Measurements from ENCODE around the gene S1PR4. TPM values are rescaled to one million over a fixed set of nuclear protein-coding genes. Genes with fewer than 3 reads are reported as not detected.

S1PR4 gene
- total and polyA plus RNA-seq, 9 donors: 0.20 to 1.1 (median 0.50) TPM; not detected in 2

DNA sequence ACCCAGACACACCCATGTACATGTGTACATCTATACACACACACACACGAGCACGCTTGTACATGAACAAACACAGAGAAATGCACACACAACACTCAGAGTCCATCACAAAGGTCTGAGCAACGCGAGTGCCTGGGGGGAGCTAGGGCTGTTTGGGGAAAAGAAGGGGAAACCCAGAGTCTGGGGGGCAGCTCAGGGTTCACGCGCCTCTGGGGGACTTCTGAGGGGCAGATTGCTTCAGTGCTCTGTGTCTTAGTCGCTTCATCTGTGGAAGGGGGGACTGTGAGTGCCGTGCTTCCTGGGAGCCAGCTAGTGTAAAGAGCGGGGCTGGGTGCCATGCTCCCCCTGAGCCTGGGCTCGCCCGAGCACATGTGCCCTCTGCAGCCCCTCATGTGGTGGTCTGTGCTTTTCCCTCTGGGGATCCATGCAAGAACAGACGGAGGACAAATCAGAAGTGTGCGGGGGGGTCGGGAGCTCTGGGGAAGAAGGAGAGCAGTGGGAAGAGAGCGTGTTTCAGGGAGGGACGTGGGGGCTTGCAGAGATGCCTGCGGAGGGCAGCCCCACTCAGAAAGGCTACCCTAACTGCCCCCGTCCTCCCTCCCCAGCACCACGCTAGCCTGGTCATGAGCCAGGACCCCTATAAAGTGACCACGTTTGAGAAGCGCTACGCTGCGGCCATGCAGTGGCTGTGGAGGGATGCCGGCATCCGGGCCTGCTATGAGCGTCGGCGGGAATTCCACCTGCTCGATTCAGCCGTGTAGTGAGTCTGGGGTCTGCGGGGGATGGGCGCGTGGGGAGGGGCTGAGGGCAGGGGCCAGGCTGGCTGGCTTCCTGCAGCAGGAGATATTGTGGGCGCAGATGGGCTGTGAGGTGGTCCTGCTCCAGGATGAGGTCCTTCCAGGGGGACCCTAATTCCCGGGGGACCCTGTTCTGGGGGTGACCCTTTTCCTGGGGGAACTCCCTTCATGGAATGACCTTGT lies 28.8 kb upstream of the S1PR4 start:
- WGBS, 3 donors: 34 to 45% (median 38%) methylated on average over 34 to 35 of the region's 35 CpGs

GRCh38 chr19:3150739-3151329 lies 27.7 kb upstream of the S1PR4 start:
- H3K4me3 ChIP-seq: no peak overlapping the region
- no peaks in the 10 kb centered on the region for H3K36me3 ChIP-seq
- H3K27me3 ChIP-seq: no peaks in the 10 kb centered on the region
- DNase-seq: no peak
- intact Hi-C loops (cut with DNase I): loop anchor here in 1 of 4 donors (10.0 kb wide), 1 partner anchor 196 kb away; no protein-coding TSS in a partner anchor
- TF ChIP-seq POLR2A (IDR thresholded peaks at IDR 0.05) (no peak), CTCF (IDR thresholded peaks at IDR 0.05) (no peak), EP300 (IDR thresholded peaks at IDR 0.05) (no peak)
- H3K27ac ChIP-seq: no peak overlapping the region
- WGBS, 3 donors: 79 to 92% (median 86%) methylated on average over 5 of the region's 5 CpGs
- H3K9me3 ChIP-seq: no peaks in the 10 kb centered on the region
- no peaks in the 10 kb centered on the region for H3K4me1 ChIP-seq (ENCODE audit: insufficient read depth)

More for the DNA sequence above, 28.8 kb upstream of the S1PR4 start:
- TF ChIP-seq CTCF (IDR thresholded peaks at IDR 0.05) (no peak), EP300 (IDR thresholded peaks at IDR 0.05) (no peak), POLR2A (IDR thresholded peaks at IDR 0.05) (no peak)
- Histone ChIP-seq H3K27ac (no peak overlapping the region), H3K36me3 (no peaks in the 10 kb centered on the region), H3K4me3 (no peak overlapping the region), H3K9me3 (no peaks in the 10 kb centered on the region), H3K27me3 (no peaks in the 10 kb centered on the region), H3K4me1 (ENCODE audit: insufficient read depth) (no peaks in the 10 kb centered on the region)
- DNase-seq: no peak
- intact Hi-C loops (cut with DNase I): loop anchor here in 1 of 4 donors (10.0 kb wide), 1 partner anchor 195 kb away; no protein-coding TSS in a partner anchor

DNA sequence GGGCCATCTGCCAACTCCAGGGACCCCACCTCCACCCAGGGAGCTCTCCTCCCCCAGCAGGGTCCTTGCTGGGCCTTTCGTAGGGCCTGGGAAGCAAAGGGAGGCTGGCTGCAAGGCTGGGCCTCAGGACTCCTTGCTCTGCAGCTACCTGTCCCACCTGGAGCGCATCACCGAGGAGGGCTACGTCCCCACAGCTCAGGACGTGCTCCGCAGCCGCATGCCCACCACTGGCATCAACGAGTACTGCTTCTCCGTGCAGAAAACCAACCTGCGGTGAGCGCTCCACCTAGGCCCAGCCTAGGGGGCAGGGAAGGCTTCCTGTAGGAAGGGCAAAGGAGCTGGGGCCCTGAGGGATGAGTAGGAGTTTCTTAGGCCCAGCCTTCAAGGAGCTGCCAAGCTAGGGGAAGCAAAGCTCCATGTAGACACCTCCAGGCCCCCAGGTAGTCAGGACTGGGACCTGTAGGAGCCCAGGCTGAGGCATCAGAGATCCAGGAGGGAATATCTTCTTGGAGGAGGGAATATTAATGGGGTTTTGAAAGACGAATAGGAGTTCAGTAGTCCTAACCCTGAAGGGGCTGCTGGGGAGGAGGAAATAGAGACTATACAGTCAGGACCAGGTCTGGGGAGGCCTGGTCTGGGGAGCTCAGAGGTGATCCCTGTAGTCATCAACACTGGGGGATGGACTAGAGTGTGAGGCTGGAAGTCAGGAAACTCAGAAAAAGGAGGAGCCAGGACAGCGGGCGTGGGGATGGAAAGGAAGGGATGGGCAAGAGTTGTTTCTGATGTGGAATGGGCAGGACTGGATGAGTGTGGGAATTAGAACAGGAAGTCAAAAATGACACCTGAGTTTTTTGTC lies 26.8 kb upstream of the S1PR4 start:
- intact Hi-C loops (cut with DNase I): loop anchor here in 1 of 4 donors (10.0 kb wide), 1 partner anchor 197 kb away; no protein-coding TSS in a partner anchor
- no peaks in the 10 kb centered on the region for H3K4me1 ChIP-seq (ENCODE audit: insufficient read depth)
- no peaks in the 10 kb centered on the region for H3K36me3 ChIP-seq
- no peak overlapping the region for H3K4me3 ChIP-seq
- 82 to 85% (median 84%) methylated on average over 14 of the region's 14 CpGs for WGBS, 3 donors
- H3K9me3 ChIP-seq: no peaks in the 10 kb centered on the region
- DNase-seq: no peak
- no peaks in the 10 kb centered on the region for H3K27me3 ChIP-seq
- no peak overlapping the region for H3K27ac ChIP-seq
- no peak for TF ChIP-seq EP300 (IDR thresholded peaks at IDR 0.05)

DNA sequence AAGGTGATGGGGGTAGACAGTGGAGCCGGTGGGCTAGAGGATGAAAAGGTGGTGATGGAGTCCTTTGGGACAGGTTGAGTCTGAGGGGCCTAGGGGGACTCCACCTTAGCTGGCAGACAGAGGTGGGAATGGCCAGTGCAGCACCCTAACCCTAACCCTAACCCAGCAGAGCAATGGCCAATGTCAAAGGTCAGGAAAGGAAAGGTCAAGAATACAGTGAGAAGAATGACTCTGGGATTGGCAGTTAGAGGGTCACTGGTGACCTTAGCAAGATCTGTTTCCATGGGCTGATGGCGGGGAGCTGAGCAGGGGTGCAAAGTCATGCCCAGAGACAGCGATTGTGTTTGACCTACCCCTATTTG lies 26.2 kb upstream of the S1PR4 start:
- H3K27ac ChIP-seq: no peak overlapping the region
- no peaks in the 10 kb centered on the region for H3K4me1 ChIP-seq (ENCODE audit: insufficient read depth)
- no peaks in the 10 kb centered on the region for H3K36me3 ChIP-seq
- H3K27me3 ChIP-seq: no peaks in the 10 kb centered on the region
- TF ChIP-seq POLR2A (IDR thresholded peaks at IDR 0.05) (no peak), CTCF (IDR thresholded peaks at IDR 0.05) (no peak), EP300 (IDR thresholded peaks at IDR 0.05) (no peak)
- H3K4me3 ChIP-seq: no peak overlapping the region
- WGBS, 3 donors: 89 to 94% (median 91%) methylated on average over 3 of the region's 3 CpGs
- H3K9me3 ChIP-seq: no peaks in the 10 kb centered on the region
- DNase-seq: no peak
- intact Hi-C loops (cut with DNase I): loop anchor here in 1 of 4 donors (10.0 kb wide), 1 partner anchor 198 kb away; no protein-coding TSS in a partner anchor
